Measurements from ENCODE around the gene NME7.

Gene NME7

DNA sequence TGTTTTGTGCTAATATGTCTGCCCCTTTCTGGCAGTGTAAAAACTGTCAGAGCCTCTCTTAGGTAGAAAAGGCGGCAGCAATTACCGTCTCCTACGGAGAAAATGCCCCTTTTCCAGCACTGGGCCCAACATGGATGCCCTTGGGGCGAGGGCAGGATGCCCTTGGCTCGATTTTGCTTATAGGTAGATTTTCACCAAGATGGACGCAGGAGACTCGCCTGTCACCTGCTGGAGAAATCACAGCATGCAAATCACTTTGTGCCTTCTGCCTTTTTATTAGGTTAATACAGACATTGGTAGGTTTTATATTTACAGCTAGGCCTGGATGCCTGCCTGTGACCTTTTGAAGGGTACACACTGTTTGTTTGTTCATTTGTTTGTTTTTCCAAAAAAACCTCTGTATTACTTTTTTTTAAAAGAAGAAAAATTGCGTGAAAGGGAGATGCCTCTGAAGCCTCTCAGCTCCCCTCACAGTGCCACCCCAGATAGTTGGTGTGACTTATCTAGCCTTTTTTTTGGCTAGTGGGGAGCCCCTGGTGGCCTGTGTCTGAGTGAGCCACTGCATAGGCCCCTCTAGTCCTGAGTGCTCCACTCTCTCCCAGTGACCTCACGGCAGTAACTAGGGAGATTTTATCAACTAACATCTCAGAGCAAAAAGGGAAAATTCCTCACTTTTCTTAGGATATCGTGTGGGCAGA is 258.6 kb downstream of the NME7 start (continued):
- TF ChIP-seq, protein P1, sequence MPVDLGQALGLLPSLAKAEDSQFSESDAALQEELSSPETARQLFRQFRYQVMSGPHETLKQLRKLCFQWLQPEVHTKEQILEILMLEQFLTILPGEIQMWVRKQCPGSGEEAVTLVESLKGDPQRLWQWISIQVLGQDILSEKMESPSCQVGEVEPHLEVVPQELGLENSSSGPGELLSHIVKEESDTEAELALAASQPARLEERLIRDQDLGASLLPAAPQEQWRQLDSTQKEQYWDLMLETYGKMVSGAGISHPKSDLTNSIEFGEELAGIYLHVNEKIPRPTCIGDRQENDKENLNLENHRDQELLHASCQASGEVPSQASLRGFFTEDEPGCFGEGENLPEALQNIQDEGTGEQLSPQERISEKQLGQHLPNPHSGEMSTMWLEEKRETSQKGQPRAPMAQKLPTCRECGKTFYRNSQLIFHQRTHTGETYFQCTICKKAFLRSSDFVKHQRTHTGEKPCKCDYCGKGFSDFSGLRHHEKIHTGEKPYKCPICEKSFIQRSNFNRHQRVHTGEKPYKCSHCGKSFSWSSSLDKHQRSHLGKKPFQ (tag by site-specific recombination; IDR thresholded peaks at IDR 0.05) = no peak
- no peak for TF ChIP-seq ZNF10 (tag by site-specific recombination; IDR thresholded peaks at IDR 0.05)
- TF ChIP-seq OSR2 (tag by site-specific recombination; IDR thresholded peaks at IDR 0.05) = no peak
- no peak for TF ChIP-seq KLF1 (tag by site-specific recombination; IDR thresholded peaks at IDR 0.05)

DNA sequence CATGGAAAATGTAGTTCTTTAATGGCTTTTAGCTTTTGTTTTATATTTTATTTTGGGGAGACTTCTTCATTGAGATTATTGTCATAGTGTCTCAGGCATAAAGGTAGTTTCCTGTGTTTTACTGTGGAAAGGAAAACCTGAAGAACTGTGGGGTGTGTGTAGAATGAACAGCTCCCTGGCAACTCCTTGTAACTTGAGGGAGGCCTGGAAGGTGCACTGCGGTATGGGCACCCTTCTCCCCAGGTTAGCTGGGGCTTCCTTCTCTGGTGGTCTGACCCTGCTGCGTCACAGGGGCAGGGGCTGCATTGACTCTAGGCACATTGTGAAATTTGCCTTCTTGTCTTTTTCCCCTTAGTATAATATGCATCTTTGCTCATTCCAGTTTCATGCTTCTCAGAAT is 259.4 kb downstream of the NME7 start:
- Histone ChIP-seq H3K9me3 (ENCODE audit: control insufficient read depth, insufficient read depth, low read depth, low read length) (no peaks in the 10 kb centered on the region), H3K27ac (ENCODE audit: extremely low read depth, low read depth, low read length) (peak overlapping the region; percentile 1; the same call in 1 of the 2 replicates), H3K4me3 (ENCODE audit: low read depth, low read length) (peak overlapping the region; percentile 89), H3K4me1 (ENCODE audit: control insufficient read depth, insufficient read depth, low read length) (peaks cover 28% of the 10 kb centered on the region), H3K36me3 (ENCODE audit: control insufficient read depth in 2 of 2, insufficient read depth in 1 of 2, low read length in 2 of 2) (peaks cover 16 to 21% of the 10 kb centered on the region in 2 experiments)
- CTCF ChIA-PET = interaction anchor here (0.6 to 1.5 kb wide), 6 partner anchors 33 to 505 kb away, joined by 3 to 6 read pairs (median 4); no protein-coding TSS in a partner anchor
- POLR2A ChIA-PET = interaction anchor here (1.5 to 2.6 kb wide), 2 partner anchors 10 to 399 kb away, joined by 3 to 13 read pairs; no protein-coding TSS in a partner anchor
- TF ChIP-seq, protein P2, sequence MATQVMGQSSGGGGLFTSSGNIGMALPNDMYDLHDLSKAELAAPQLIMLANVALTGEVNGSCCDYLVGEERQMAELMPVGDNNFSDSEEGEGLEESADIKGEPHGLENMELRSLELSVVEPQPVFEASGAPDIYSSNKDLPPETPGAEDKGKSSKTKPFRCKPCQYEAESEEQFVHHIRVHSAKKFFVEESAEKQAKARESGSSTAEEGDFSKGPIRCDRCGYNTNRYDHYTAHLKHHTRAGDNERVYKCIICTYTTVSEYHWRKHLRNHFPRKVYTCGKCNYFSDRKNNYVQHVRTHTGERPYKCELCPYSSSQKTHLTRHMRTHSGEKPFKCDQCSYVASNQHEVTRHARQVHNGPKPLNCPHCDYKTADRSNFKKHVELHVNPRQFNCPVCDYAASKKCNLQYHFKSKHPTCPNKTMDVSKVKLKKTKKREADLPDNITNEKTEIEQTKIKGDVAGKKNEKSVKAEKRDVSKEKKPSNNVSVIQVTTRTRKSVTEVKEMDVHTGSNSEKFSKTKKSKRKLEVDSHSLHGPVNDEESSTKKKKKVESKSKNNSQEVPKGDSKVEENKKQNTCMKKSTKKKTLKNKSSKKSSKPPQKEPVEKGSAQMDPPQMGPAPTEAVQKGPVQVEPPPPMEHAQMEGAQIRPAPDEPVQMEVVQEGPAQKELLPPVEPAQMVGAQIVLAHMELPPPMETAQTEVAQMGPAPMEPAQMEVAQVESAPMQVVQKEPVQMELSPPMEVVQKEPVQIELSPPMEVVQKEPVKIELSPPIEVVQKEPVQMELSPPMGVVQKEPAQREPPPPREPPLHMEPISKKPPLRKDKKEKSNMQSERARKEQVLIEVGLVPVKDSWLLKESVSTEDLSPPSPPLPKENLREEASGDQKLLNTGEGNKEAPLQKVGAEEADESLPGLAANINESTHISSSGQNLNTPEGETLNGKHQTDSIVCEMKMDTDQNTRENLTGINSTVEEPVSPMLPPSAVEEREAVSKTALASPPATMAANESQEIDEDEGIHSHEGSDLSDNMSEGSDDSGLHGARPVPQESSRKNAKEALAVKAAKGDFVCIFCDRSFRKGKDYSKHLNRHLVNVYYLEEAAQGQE (tag by site-specific recombination; IDR thresholded peaks at IDR 0.05) = 0 out of 2 replicates have a peak, but pooled peaks have one; percentile 15
- TF ChIP-seq ZNF600 (tag by site-specific recombination; IDR thresholded peaks at IDR 0.05) (peak; percentile 55; the same call in 1 of the 2 replicates), SALL2 (tag by site-specific recombination; IDR thresholded peaks at IDR 0.05; ENCODE audit: borderline replicate concordance) (no peak)

DNA sequence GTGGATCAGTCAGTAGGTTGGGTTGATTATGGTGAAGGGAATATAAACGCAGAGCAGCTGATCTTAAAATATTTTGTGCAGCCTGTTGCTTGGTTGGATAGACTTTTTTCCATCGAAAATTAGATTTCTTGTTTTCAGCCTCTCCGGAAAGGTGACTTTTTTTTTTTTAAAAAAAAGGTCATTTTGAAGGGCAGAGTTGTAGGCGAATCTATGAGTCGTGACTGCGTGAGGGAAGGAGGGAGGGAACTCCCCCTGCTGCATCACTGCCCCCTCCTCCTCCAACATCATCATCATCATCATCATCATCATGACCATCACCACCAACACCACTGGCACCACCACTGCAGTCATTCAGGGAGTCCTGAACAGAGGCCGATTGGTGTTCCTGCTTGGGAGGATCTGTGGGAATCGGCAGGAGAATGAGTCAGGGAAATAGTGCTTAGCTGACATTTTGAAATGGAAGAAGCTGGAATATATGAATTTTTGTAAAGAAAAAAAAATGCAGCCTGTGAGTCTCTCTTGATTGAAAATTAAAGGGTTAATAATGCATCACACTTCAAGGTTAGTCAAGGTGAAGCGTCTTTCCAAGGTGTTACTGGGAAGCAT is 259.9 kb downstream of the NME7 start:
- peaks cover 32% of the 10 kb centered on the region for H3K4me1 ChIP-seq (ENCODE audit: control insufficient read depth, insufficient read depth, low read length)
- ChIA-PET POLR2A (interaction anchor here (1.5 to 2.6 kb wide), 2 partner anchors 11 to 398 kb away, joined by 3 to 13 read pairs; no protein-coding TSS in a partner anchor), CTCF (interaction anchor here (0.6 to 1.0 kb wide), 8 partner anchors 34 to 1626 kb away, joined by 3 to 6 read pairs (median 4); no protein-coding TSS in a partner anchor)
- H3K9me3 ChIP-seq (ENCODE audit: control insufficient read depth, insufficient read depth, low read depth, low read length) = no peaks in the 10 kb centered on the region
- H3K36me3 ChIP-seq (ENCODE audit: control insufficient read depth in 2 of 2, insufficient read depth in 1 of 2, low read length in 2 of 2) = peaks cover 12 to 16% of the 10 kb centered on the region in 2 experiments
- H3K27ac ChIP-seq (ENCODE audit: extremely low read depth, low read depth, low read length) = no peak overlapping the region; the same call in 1 of the 2 replicates
- peak overlapping the region; percentile 89 for H3K4me3 ChIP-seq (ENCODE audit: low read depth, low read length)
- TF ChIP-seq ZFHX2 (tag by site-specific recombination; conservative IDR thresholded peaks at IDR 0.05) (peak; percentile 42), KLF1 (tag by site-specific recombination; IDR thresholded peaks at IDR 0.05) (no peak), ZNF776 (tag by site-specific recombination; IDR thresholded peaks at IDR 0.05; ENCODE audit: borderline replicate concordance) (no peak), ZNF10 (tag by site-specific recombination; IDR thresholded peaks at IDR 0.05) (no peak), EGR2 (tag by site-specific recombination; IDR thresholded peaks at IDR 0.05; ENCODE audit: low read depth) (peak; percentile 55; the same call in 1 of the 2 replicates)
- TF ChIP-seq, protein P3, sequence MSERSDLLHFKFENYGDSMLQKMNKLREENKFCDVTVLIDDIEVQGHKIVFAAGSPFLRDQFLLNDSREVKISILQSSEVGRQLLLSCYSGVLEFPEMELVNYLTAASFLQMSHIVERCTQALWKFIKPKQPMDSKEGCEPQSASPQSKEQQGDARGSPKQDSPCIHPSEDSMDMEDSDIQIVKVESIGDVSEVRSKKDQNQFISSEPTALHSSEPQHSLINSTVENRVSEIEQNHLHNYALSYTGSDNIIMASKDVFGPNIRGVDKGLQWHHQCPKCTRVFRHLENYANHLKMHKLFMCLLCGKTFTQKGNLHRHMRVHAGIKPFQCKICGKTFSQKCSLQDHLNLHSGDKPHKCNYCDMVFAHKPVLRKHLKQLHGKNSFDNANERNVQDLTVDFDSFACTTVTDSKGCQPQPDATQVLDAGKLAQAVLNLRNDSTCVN (tag by site-specific recombination; optimal IDR thresholded peaks at IDR 0.05) = no peak
- TF ChIP-seq, protein P4, sequence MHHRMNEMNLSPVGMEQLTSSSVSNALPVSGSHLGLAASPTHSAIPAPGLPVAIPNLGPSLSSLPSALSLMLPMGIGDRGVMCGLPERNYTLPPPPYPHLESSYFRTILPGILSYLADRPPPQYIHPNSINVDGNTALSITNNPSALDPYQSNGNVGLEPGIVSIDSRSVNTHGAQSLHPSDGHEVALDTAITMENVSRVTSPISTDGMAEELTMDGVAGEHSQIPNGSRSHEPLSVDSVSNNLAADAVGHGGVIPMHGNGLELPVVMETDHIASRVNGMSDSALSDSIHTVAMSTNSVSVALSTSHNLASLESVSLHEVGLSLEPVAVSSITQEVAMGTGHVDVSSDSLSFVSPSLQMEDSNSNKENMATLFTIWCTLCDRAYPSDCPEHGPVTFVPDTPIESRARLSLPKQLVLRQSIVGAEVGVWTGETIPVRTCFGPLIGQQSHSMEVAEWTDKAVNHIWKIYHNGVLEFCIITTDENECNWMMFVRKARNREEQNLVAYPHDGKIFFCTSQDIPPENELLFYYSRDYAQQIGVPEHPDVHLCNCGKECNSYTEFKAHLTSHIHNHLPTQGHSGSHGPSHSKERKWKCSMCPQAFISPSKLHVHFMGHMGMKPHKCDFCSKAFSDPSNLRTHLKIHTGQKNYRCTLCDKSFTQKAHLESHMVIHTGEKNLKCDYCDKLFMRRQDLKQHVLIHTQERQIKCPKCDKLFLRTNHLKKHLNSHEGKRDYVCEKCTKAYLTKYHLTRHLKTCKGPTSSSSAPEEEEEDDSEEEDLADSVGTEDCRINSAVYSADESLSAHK (tag by site-specific recombination; IDR thresholded peaks at IDR 0.05) = no peak
- TF ChIP-seq, protein P5, sequence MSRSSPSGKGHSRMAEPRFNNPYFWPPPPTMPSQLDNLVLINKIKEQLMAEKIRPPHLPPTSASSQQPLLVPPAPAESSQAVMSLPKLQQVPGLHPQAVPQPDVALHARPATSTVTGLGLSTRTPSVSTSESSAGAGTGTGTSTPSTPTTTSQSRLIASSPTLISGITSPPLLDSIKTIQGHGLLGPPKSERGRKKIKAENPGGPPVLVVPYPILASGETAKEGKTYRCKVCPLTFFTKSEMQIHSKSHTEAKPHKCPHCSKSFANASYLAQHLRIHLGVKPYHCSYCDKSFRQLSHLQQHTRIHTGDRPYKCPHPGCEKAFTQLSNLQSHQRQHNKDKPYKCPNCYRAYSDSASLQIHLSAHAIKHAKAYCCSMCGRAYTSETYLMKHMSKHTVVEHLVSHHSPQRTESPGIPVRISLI (tag by site-specific recombination; IDR thresholded peaks at IDR 0.05) = peak; percentile 88
- TF ChIP-seq, protein P6, sequence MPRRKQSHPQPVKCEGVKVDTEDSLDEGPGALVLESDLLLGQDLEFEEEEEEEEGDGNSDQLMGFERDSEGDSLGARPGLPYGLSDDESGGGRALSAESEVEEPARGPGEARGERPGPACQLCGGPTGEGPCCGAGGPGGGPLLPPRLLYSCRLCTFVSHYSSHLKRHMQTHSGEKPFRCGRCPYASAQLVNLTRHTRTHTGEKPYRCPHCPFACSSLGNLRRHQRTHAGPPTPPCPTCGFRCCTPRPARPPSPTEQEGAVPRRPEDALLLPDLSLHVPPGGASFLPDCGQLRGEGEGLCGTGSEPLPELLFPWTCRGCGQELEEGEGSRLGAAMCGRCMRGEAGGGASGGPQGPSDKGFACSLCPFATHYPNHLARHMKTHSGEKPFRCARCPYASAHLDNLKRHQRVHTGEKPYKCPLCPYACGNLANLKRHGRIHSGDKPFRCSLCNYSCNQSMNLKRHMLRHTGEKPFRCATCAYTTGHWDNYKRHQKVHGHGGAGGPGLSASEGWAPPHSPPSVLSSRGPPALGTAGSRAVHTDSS (tag by site-specific recombination; IDR thresholded peaks at IDR 0.05) = peak; percentile 96

All from HEK293 (cell line).